SJSA1 (cell line): Measurements from ENCODE around the gene OVOL3. TPM values are rescaled to one million over a fixed set of nuclear protein-coding genes. Genes with fewer than 3 reads are reported as not detected.

Experiments used
- DNase-seq, 2 experiments: peaks; one replicate each; pipeline ENCODE4 v3.0.0-alpha.2; 2015 to 2020; ENCODE audit warnings: low spot score in 2 of 2, low read depth in 1 of 2
- H3K27ac ChIP-seq: fragments of 250-450 bp; sonication (Bioruptor Pico); 2 replicates; pipeline ENCODE4 v1.5.1; 2020; ENCODE audit warnings: mild to moderate bottlenecking, moderate library complexity
- H3K27me3 ChIP-seq: fragments of 250-450 bp; sonication (Bioruptor Pico); replicated peaks from 2 replicates; pipeline ENCODE4 v1.5.1; 2020; ENCODE audit warnings: mild to moderate bottlenecking, moderate library complexity
- H3K36me3 ChIP-seq: fragments of 250-450 bp; sonication (Bioruptor Pico); 2 replicates; pipeline ENCODE4 v1.5.1; 2020; ENCODE audit warnings: mild to moderate bottlenecking
- H3K4me1 ChIP-seq: fragments of 250-450 bp; sonication (Bioruptor Pico); replicated peaks from 2 replicates; pipeline ENCODE4 v1.6.1; 2021; ENCODE audit warnings: mild to moderate bottlenecking
- H3K4me3 ChIP-seq: fragments of 250-450 bp; sonication (Bioruptor Pico); 2 replicates; pipeline ENCODE4 v1.5.1; 2020; ENCODE audit warnings: mild to moderate bottlenecking
- H3K9me3 ChIP-seq: fragments of 250-450 bp; sonication (Bioruptor Pico); replicated peaks from 2 replicates; pipeline ENCODE4 v1.5.1; 2020; ENCODE audit warnings: mild to moderate bottlenecking
- total RNA-seq: library from RNA; depleted of rRNA; stranded (reverse); fragments of >200 nt; shearing (Covaris generic); gene quantifications from 2 replicates; pipeline ENCODE4 v1.2.3, GENCODE V29; 2014; rRNA removed

Gene OVOL3
- total RNA-seq, 1 experiment from 2014 or later = not detected

DNA sequence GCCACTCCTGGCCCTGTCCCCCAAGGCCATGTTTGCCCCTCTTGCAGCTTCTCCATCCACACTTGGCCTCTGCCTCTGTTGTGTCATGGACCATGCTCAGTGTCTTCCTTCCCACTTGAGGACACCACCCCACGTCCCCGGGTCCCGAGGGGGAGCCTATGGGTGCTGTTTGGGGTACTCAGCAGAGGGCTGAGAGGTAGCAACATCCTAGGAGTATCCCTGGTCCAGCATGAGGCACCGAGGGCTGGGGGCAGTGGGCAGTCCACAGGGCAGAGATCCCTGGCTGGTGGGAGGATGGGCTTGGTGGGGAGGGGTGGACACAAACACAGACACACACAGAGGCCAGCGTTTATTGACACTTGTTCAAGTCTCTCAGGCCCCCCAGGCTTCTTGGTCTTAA lies 39.6 kb downstream of the OVOL3 start:
- H3K27ac ChIP-seq = no peak overlapping the region
- peaks cover 24% of the 10 kb centered on the region for H3K4me1 ChIP-seq
- peaks cover 68% of the 10 kb centered on the region for H3K36me3 ChIP-seq
- H3K9me3 ChIP-seq = no peaks in the 10 kb centered on the region
- no peak for DNase-seq
- H3K27me3 ChIP-seq = no peaks in the 10 kb centered on the region
- no peak overlapping the region for H3K4me3 ChIP-seq

- no peak for DNase-seq
- Histone ChIP-seq H3K4me3 (no peak overlapping the region), H3K4me1 (peaks cover 25% of the 10 kb centered on the region), H3K27me3 (no peaks in the 10 kb centered on the region), H3K9me3 (no peaks in the 10 kb centered on the region), H3K27ac (no peak overlapping the region), H3K36me3 (peaks cover 60% of the 10 kb centered on the region)
Measured at GRCh38 chr19:36151144-36152018, 40.4 kb downstream of the OVOL3 start.

DNA sequence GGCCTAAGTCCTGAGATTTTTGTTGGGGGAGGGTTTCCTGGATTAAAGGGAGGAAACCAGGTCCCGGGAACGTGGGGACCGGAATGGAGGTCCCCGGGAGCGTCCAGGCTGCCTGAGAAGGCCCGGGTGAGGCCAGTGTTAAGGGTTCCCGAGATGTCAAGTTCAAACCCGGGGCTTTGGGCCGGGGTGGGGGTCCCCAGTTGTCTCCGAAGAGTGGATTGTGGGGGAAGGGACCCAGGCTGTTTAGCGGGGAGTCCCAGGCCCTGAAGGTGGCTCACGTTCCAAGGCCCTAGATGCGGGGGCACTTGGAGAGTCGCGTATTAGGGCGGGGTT lies 41.0 kb downstream of the OVOL3 start:
- no peak for DNase-seq
- H3K9me3 ChIP-seq = no peaks in the 10 kb centered on the region
- H3K4me1 ChIP-seq = peaks cover 25% of the 10 kb centered on the region
- H3K27ac ChIP-seq = no peak overlapping the region
- H3K4me3 ChIP-seq = no peak overlapping the region
- H3K36me3 ChIP-seq = peaks cover 54% of the 10 kb centered on the region
- no peaks in the 10 kb centered on the region for H3K27me3 ChIP-seq

DNA sequence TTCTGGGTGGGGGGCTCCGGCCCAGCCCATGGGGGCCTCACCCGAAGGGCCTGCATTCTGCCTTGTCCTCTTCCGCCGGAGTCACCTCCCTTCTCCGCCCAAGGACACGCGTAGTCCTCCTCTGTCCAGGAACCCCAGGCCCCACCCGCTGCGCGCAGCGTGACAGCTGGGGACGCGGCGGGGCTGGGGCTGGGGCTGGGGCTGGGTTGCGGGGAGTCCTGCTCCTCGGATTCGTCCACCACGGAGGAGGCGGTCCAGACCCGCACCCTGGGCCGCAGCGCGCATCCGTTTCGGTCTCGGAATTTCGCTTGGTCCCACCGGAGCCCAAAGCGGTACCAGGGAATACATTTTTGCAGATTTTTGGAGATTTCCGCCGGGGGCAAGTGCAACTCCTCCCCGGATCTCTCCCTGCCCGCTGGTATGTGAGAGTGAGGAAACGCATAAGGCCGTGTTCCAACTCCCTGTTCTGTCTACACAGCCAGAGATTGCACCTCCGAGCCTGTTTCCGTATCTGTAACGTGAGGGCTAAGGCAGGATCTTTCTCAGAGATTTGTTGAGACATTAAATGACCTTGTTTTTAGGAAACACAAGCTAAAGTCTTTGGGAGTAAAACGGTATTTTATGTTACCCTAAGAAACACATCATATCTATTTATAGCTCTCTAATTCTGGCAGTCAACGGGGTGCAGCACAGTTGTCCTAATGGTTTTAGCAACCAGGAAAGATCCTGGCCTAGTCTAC lies 41.6 kb downstream of the OVOL3 start, which contains the start of gene COX7A1:
Gene COX7A1 (minus strand): TSS at position 96 of the 740 bp plus-strand sequence. CDS start 40 bp downstream, at position 56.
- no peak within 1 kb of the TSS for H3K27ac ChIP-seq

DNA sequence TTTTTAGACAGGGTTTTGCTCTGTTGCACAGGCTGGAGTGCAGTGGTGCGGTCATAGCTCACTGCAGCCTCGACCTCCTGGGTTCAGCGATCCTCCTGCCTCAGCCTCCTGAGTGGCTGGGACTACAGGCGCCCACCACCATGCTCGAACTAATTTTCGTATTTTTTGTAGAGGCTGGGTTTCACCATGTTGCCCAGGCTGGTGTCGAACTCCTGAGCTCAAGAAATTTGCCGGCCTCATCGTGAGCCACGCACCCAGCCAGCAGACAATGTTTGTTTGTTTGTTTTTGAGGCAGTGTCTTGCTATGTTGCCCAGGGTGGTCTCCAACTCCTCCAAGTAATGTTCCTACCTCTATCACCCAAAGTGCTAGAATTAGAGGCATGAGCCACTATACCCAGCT lies 42.2 kb downstream of the OVOL3 start:
- DNase-seq = no peak
- peaks cover 25% of the 10 kb centered on the region for H3K4me1 ChIP-seq
- no peak overlapping the region for H3K27ac ChIP-seq
- no peaks in the 10 kb centered on the region for H3K9me3 ChIP-seq
- no peak overlapping the region for H3K4me3 ChIP-seq
- peaks cover 42% of the 10 kb centered on the region for H3K36me3 ChIP-seq
- H3K27me3 ChIP-seq = no peaks in the 10 kb centered on the region

More for the DNA sequence above, 41.6 kb downstream of the OVOL3 start, which contains the start of gene COX7A1:
- H3K27me3 ChIP-seq = no peaks in the 10 kb centered on the region
- DNase-seq = no peak
- no peak within 1 kb of the TSS for H3K4me3 ChIP-seq
- peaks cover 48% of the 10 kb centered on the region for H3K36me3 ChIP-seq
- H3K9me3 ChIP-seq = no peaks in the 10 kb centered on the region
- peaks cover 25% of the 10 kb centered on the region for H3K4me1 ChIP-seq

DNA sequence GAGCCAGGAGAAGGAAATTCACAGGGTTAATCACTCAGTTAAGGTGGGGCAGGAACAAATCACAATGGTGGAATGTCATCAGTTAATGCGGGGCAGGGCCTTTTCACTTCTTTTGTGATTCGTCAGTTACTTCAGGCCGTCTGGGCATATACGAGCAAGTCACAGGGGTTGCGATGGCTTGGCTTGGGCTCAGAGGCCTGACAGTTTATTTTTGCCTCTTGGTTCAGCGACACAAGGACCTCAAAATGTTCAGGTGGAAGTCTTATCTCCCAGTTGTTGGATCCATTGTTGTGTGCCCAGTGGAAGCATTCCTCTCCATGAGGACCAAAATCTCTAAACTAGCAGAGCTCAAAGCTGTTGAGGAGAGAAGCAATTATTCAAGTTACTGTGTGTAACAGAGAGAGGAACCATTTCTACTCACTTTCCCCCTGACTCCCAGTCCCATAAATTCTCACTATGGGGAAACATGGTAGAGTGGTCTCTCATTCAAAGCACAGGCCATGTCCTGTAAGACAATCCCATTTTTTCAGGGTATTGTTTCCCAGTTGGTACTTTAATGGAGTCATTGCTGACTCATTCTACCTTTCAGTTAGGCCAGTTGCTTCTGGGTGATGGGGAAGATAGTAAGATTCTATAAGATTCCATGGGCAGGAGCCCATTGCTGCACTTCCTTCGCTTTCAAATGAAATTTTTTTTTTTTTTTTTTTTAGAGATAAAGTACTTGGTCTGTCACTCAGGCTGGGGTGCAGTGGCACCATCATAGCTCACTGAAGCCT lies 50.1 kb downstream of the OVOL3 start:
- Histone ChIP-seq H3K4me1 (no peaks in the 10 kb centered on the region), H3K27ac (no peak overlapping the region), H3K9me3 (no peaks in the 10 kb centered on the region), H3K27me3 (no peaks in the 10 kb centered on the region), H3K36me3 (peaks cover 5% of the 10 kb centered on the region; the same call in 1 of the 2 replicates), H3K4me3 (no peak overlapping the region)
- DNase-seq = no peak

Other genes starting within 250 kb of the OVOL3 start
- gene APLP1, start 242.6 kb upstream of the OVOL3 start, total RNA-seq = 11.1 and 11.6 TPM in 2 replicates
- 0.66 and 3.3 TPM in 2 replicates for gene NFKBID, start 210.6 kb upstream of the OVOL3 start, total RNA-seq
- gene HCST, start 208.6 kb upstream of the OVOL3 start, total RNA-seq = 9.1 TPM in 1 of 2 replicates, not detected in the other
- not detected in 2 replicates for gene TYROBP, start 202.8 kb upstream of the OVOL3 start, total RNA-seq
- gene LRFN3, start 174.8 kb upstream of the OVOL3 start, total RNA-seq = 3.8 and 5.7 TPM in 2 replicates
- 34.4 and 53.4 TPM in 2 replicates for gene SDHAF1, start 116.0 kb upstream of the OVOL3 start, total RNA-seq
- 0.26 TPM in 1 of 2 replicates, not detected in the other for gene SYNE4, start 102.3 kb upstream of the OVOL3 start, total RNA-seq
- gene ALKBH6, start 96.9 kb upstream of the OVOL3 start, total RNA-seq = 17.1 and 37.1 TPM in 2 replicates
- 1.5 and 2.3 TPM in 2 replicates for gene CLIP3, start 78.3 kb upstream of the OVOL3 start, total RNA-seq
- 1.1 and 4.2 TPM in 2 replicates for gene THAP8, start 56.9 kb upstream of the OVOL3 start, total RNA-seq
- gene WDR62, start 56.2 kb upstream of the OVOL3 start, total RNA-seq = 21.4 and 23.3 TPM in 2 replicates
- 44.8 and 91.0 TPM in 2 replicates for gene POLR2I, start 3.7 kb downstream of the OVOL3 start, total RNA-seq
- gene TBCB, start 4.3 kb downstream of the OVOL3 start, total RNA-seq = 305 and 427 TPM in 2 replicates
- gene CAPNS1, start 28.9 kb downstream of the OVOL3 start, total RNA-seq = 241 and 466 TPM in 2 replicates
- gene COX7A1, start 41.3 kb downstream of the OVOL3 start, total RNA-seq = not detected in 2 replicates
- 2.4 and 17.9 TPM in 2 replicates for gene ZNF565, start 103.5 kb downstream of the OVOL3 start, total RNA-seq
- 125 and 135 TPM in 2 replicates for gene ZNF146, start 104.0 kb downstream of the OVOL3 start, total RNA-seq